AG10803 (cell line): Measurements from ENCODE around the gene PARK7.

Source experiments
- DNase-seq: peaks from one replicate; pipeline ENCODE4 v3.0.0; 2010; ENCODE audit warnings: low read depth
- H3K4me3 ChIP-seq: 2 replicates; pipeline ENCODE4 v1.5.1; 2011; ENCODE audit warnings: mild to moderate bottlenecking, low read length, control low read depth
- CTCF ChIP-seq: conservative IDR thresholded peaks from 2 replicates; pipeline ENCODE4 v1.5.1; 2011; ENCODE audit warnings: mild to moderate bottlenecking, low read length, control low read depth, inconsistent platforms

The PARK7 gene

GRCh38 chr1:8028571-8028910, 67.0 kb downstream of the PARK7 start:
- no peak for TF ChIP-seq CTCF
- no peak for DNase-seq
- no peak overlapping the region for H3K4me3 ChIP-seq

GRCh38 chr1:8031176-8031785, 69.8 kb downstream of the PARK7 start:
- H3K4me3 ChIP-seq = no peak overlapping the region
- peak; percentile 64 for TF ChIP-seq CTCF
- DNase-seq = peak; percentile 66

- no peak for DNase-seq
- no peak for TF ChIP-seq CTCF
- H3K4me3 ChIP-seq = no peak overlapping the region
Observed at GRCh38 chr1:8032366-8032910, 70.9 kb downstream of the PARK7 start.

GRCh38 chr1:8033322-8033721, 71.8 kb downstream of the PARK7 start:
- DNase-seq = no peak
- TF ChIP-seq CTCF = no peak

More at GRCh38 chr1:8033322-8033721, 71.8 kb downstream of the PARK7 start:
- no peak overlapping the region for H3K4me3 ChIP-seq
